LNCaP clone FGC (cell line): Measurements from ENCODE around the gene KRT77.

Experiments used
- DNase-seq: peaks from one replicate; pipeline ENCODE4 v3.0.0-alpha.2; 2011; ENCODE audit warnings: low read depth
- H3K4me3 ChIP-seq: 2 replicates; pipeline ENCODE4 v1.5.1; 2011; ENCODE audit warnings: mild to moderate bottlenecking, low read depth, low read length, control low read depth
- TF ChIP-seq, protein P1 (sequence below): IDR thresholded peaks from 2 replicates; pipeline ENCODE4 v1.5.1; 2012; ENCODE audit warnings: mild to moderate bottlenecking; ENCODE audit not compliant: control insufficient read depth, insufficient read depth; ENCODE audit errors: extremely low read depth

Gene KRT77

DNA sequence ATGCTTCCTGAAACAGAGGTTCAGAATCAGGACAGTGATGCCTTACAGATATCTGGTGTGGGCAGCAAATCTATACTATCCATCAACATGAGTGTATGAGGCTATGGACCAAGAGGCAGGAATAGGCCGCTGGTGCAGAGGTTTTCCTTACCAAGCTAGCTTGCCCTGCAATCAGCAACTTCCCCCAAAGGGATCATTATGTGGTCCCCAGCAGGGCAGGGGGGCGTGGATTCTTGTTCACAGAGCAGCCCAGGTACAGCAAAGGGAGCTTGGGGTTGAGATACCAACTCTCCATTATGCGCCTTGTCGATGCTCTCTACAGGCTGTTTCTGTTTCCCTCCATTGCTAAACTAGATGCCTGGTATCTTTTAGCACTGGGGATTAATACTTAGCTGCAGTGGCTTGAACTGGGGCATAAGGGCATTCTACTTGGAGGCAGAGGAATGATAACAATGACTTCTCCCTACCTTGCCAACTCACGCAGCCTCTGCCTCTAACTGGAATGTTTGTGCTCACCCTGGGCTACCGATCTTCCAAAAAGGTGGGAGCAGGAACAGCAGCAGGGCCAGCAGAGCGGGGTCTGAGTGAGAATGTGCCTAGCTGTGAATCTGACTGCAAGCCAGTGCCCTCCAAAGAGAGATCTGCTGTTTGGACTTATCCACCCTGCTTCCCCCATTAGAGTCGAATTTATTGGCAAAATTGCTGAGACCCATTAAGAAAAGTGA, 12.8 kb downstream of the KRT77 start:
- no peak overlapping the region for H3K4me3 ChIP-seq
- TF ChIP-seq, protein P1, sequence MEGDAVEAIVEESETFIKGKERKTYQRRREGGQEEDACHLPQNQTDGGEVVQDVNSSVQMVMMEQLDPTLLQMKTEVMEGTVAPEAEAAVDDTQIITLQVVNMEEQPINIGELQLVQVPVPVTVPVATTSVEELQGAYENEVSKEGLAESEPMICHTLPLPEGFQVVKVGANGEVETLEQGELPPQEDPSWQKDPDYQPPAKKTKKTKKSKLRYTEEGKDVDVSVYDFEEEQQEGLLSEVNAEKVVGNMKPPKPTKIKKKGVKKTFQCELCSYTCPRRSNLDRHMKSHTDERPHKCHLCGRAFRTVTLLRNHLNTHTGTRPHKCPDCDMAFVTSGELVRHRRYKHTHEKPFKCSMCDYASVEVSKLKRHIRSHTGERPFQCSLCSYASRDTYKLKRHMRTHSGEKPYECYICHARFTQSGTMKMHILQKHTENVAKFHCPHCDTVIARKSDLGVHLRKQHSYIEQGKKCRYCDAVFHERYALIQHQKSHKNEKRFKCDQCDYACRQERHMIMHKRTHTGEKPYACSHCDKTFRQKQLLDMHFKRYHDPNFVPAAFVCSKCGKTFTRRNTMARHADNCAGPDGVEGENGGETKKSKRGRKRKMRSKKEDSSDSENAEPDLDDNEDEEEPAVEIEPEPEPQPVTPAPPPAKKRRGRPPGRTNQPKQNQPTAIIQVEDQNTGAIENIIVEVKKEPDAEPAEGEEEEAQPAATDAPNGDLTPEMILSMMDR = no peak
- DNase-seq = no peak

DNA sequence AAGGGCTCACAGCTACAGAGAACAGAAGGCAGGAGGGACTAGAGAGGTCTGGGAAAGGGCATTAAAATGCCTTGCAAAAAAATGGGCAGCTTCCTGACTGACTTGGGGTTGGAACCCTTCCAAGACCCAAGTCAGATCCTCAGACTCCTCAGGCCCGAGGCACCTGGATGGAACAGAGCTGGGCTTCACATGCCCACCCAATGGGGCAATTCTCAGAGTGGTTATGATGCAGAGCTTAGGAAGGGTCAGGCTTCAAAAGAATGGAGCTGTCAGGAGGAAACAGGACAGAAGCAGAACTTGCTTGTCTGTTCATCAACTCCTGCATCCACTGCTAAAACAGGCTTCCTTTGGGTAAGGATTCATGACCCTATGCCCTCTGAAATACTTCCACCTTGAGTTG, 13.4 kb downstream of the KRT77 start:
- no peak for DNase-seq
- H3K4me3 ChIP-seq = no peak overlapping the region
- TF ChIP-seq, protein P1 = no peak

DNA sequence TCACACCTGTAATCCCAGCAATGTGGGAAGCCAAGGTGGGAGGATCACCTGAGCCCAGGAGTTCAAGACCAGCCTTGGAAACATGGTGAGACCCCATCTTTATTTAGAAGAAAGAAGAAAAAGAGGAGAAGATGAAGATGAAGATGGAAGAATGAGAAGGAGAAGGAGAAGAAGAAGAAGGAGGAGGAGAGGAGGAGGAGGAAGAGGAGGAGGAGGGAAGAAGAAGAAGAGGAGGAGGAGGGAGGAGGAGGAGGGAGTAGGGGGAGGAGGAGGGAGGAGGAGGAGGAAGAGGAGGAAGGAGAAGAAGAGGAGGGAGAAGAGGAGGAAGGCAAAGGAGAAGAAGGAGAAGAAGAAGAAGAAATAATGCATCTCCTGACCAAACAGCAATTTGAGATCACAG, 14.1 kb downstream of the KRT77 start:
- no peak overlapping the region for H3K4me3 ChIP-seq
- TF ChIP-seq, protein P1 = no peak
- no peak for DNase-seq

DNA sequence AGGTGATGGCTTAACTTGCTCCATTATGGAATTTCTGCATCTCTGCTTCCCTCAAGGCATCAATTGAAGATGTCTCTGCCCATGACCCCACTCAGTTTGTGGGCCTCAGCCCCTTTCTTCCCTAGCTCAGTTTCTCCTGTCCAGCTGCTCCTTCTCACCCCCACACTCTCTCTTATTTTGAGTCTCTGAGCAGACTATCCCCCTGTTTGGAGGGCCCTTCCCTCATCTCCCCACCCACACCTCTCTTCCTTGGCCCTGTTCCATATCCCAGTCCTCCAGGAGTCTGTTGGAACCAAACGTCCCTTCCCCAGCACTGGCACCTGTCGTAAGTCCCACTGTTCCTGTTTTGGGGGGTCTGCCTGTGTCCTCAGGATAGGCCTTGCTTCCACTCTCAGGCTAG, 14.8 kb downstream of the KRT77 start:
- H3K4me3 ChIP-seq = no peak overlapping the region
- TF ChIP-seq, protein P1 = no peak

DNA sequence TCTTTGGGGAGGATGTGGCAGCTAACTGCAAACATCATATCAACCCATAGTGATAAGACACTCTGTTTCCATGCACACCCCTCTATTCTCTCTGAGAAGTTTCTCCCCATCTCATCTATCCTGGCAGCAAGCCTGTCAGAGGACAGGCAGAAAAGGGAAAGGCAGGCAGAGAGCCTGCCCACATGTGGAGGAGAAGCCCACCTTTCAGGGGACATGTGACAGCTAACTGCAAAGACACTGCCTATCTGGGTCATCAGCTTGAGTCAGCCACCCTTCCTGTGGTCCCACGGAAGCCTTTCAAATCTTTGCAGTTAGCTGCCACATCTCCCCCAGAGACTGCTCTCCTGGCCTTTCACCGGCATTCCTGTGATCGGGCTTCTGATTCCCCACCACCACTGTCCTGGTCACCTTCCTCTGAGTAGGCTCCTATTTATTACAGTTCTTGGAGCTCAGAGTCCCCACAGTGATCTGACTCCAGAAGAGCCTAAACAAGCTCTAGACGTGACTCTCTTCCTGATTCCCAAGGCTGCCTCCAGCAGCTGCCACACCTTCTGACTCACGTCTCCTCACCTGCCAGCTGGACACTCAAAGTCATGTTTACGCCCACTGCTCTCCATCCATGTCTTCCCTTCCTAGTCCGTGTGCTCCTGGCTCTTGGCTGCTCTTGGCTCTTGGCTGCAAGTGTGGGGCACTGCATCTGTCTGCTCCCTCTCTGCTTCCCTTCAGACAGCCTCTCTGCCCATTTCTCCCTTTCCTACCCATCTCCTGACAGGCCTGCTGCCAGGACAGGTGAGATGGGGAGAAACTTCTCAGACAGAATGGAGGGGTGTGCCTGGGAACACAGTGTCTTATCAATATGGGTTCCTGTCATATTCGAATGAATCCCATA, 15.6 kb downstream of the KRT77 start:
- no peak overlapping the region for H3K4me3 ChIP-seq
- TF ChIP-seq, protein P1 = no peak
- no peak for DNase-seq

More for the DNA sequence above, 14.8 kb downstream of the KRT77 start:
- DNase-seq = no peak

DNA sequence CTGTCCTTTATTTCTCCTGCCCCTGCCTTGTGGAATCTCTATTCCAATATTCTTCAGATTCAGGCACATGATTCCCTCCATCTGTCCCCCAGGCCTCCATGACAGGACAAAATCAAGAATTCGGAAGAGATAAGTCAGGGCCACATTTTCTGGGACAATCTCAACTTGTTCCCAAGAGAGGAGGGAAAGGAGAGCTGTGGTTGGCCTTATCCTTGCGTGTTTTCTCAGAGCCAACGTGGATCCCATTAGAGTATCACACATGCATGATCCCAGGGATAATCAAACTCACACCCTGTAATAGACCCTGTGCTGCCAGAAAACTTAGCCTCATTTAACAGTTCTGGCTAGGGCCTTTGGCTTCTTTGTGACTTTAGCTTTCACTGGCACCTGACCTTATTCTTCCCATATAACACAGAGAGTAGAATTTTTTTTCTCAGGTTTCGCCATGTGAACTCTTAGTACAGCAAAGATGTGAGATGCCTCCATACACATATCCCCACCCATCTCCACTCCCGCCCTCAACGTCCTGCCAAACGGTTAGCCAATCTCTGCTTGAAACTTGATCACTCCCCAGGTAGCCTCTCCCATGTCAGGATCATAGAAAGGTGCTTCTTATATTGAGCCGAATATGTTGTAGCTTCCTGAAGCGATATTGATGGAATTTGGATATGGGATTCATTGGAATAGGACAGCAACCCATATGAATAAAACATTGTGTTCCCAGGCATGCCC, 16.4 kb downstream of the KRT77 start:
- H3K4me3 ChIP-seq = no peak overlapping the region
- no peak for DNase-seq
- TF ChIP-seq, protein P1 = no peak
